Inflammatory macrophage treated with lipopolysaccharide for 4 hours (primary cell): Measurements from ENCODE around the gene ZDHHC14.
"Not testable (repeated sequence)": the region's sequence is repeated elsewhere in the genome, so short reads cannot be mapped to it uniquely, and the experiment has no call there.

ENCODE experiments used
- DNase-seq: peaks from one replicate; pipeline ENCODE4 v3.0.0-alpha.2; 2020

Gene ZDHHC14

GRCh38 chr6:157407646-157408045, 26.7 kb downstream of the ZDHHC14 start:
- no peak for DNase-seq

- not testable (repeated sequence) for DNase-seq
Measured at GRCh38 chr6:157408427-157408826, 27.4 kb downstream of the ZDHHC14 start.

- DNase-seq, result no peak
Measured at GRCh38 chr6:157410045-157410444, 29.1 kb downstream of the ZDHHC14 start.

- DNase-seq, result no peak
Measured at GRCh38 chr6:157411368-157411767, 30.4 kb downstream of the ZDHHC14 start.

GRCh38 chr6:157412791-157413190, 31.8 kb downstream of the ZDHHC14 start:
- no peak for DNase-seq

GRCh38 chr6:157420497-157420896, 39.5 kb downstream of the ZDHHC14 start:
- no peak for DNase-seq

- no peak for DNase-seq
Measured at GRCh38 chr6:157424491-157425020, 43.6 kb downstream of the ZDHHC14 start.

GRCh38 chr6:157427969-157428368, 47.0 kb downstream of the ZDHHC14 start:
- DNase-seq, result no peak

- no peak for DNase-seq
Measured at GRCh38 chr6:157428427-157429202, 47.6 kb downstream of the ZDHHC14 start.

- DNase-seq, result no peak
Measured at GRCh38 chr6:157429248-157429647, 48.3 kb downstream of the ZDHHC14 start.

- no peak for DNase-seq
Measured at GRCh38 chr6:157430834-157431233, 49.8 kb downstream of the ZDHHC14 start.

GRCh38 chr6:157432231-157432891, 51.4 kb downstream of the ZDHHC14 start:
- no peak for DNase-seq

GRCh38 chr6:157432892-157433265, 51.9 kb downstream of the ZDHHC14 start:
- DNase-seq, result no peak

- DNase-seq, result no peak
Measured at GRCh38 chr6:157433678-157434081, 52.7 kb downstream of the ZDHHC14 start.

- no peak for DNase-seq
Measured at GRCh38 chr6:157434349-157435033, 53.5 kb downstream of the ZDHHC14 start.

GRCh38 chr6:157436219-157436943, 55.4 kb downstream of the ZDHHC14 start:
- DNase-seq, result no peak

GRCh38 chr6:157436944-157437336, 56.0 kb downstream of the ZDHHC14 start:
- no peak for DNase-seq

- peak; percentile 71 for DNase-seq
Measured at GRCh38 chr6:157438611-157439111, 57.7 kb downstream of the ZDHHC14 start.

GRCh38 chr6:157440171-157440570, 59.2 kb downstream of the ZDHHC14 start:
- DNase-seq, result peak; percentile 80

- peak; percentile 91 for DNase-seq
Measured at GRCh38 chr6:157442291-157442690, 61.3 kb downstream of the ZDHHC14 start.

- DNase-seq, result peak; percentile 16
Measured at GRCh38 chr6:157443066-157443800, 62.2 kb downstream of the ZDHHC14 start.
